ENCODE measurements around the gene AKAP17A.
A peak's percentile ranks its signal among the peaks of the same experiment; 100 is the strongest.
"Not testable (repeated sequence)": the region's sequence is repeated elsewhere in the genome, so short reads cannot be mapped to it uniquely, and the experiment has no call there.

The AKAP17A gene, protein sequence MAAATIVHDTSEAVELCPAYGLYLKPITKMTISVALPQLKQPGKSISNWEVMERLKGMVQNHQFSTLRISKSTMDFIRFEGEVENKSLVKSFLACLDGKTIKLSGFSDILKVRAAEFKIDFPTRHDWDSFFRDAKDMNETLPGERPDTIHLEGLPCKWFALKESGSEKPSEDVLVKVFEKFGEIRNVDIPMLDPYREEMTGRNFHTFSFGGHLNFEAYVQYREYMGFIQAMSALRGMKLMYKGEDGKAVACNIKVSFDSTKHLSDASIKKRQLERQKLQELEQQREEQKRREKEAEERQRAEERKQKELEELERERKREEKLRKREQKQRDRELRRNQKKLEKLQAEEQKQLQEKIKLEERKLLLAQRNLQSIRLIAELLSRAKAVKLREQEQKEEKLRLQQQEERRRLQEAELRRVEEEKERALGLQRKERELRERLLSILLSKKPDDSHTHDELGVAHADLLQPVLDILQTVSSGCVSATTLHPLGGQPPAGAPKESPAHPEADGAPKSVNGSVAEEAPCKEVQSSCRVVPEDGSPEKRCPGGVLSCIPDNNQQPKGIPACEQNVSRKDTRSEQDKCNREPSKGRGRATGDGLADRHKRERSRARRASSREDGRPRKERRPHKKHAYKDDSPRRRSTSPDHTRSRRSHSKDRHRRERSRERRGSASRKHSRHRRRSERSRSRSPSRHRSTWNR

DNA sequence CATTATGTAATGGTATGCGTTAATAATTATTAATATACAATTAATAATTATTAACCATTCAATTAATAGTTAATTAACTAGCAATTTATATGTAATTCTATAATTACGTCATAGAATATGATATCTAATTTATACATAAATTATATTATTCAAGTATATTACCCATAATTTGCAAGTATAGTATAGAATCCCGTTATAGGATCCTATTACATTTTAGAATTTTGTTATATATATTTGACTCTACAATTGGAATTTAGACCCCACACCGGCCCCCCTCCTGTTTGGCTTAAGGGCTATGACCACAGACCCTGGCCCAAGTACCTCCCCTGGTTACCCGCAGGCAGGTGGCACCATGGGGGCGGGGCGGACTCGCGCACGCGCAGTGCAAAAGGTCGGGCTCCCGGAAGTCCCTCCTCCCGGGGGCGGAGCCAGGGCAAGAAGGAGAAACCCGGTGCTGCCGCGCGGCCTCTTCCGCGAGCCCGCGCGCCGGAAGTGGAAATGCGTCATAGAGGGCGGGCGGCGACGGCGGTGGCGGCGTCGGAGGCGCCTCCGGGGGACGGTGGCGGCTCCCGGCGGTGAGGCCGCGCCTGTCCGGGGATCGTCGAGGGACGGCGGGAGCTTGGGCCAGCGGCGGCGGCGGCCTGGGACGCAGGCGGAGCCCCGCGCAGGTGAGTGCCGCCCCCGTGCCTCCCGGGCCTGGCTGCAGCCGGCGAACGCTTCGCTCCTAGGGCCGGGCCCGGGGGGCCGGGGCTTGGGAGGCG is at the start of gene AKAP17A:
Gene AKAP17A (plus strand): TSS at position 503 of the 761 bp plus-strand sequence. CDS start 1,859 bp downstream, outside the sequence.
- peak; percentile 88 for DNase-seq

DNA sequence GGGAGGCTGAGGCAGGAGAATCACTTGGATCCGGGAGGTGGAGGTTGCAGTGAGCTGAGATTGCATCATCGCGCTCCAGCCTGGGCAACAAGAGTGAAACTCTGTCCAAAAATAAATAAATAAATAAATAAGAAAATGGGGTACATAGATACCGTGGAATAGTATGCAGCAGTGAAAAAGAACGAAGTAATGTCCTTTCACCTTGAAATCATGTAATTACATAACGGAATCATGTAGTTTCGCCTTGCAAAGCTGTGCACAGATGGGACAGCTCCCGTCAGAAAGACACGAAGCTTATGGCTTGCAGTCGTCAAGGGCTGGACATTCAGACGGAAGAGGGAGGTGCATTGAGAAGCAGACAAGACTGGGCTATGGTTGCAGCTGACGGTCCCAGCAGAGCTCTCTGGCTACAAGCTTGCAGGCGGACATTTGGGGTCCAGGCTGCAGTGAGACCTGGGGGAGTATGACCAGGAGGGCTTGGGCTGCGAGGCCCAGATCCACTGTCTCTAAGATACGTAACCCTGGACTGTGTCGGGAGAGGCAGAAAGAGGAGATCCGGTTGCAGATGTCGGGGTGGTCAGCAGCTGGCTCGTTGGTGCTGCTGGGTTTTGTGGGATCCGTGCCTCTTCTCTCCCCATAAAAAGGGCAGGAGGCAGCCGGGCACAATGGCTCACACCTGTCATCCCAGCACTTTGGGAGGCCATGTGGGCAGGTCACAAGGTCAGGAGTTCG is 48.2 kb upstream of the AKAP17A start:
- DNase-seq, result no peak

DNA sequence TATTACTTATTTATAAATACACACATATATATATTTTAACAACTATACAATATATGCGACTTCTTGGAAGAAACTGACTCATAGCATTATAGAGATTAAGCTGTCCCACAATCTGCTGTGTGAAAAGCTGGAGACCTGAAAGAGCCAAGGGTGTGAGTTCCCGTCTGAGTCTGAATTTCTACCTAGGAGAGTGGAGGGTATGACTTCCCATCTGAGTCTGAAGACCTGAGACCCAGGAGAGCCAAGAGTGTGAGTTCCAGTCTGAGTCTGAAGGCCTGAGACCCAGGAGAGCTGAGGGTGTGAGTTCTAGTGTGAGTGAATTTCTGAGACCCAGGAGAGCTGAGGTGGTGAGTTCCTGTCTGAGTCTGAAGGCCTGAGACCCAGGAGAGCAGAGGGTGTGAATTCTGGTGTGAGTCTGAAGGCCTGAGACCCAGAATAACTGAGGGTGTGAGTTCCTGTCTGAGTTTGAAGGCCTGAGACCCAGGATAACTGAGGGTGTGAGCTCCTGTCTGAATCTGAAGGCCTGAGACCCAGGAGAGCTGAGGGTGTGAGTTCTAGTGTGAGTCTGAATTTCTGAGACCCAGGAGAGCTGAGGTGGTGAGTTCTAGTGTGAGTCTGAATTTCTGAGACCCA is 45.5 kb upstream of the AKAP17A start:
- DNase-seq, result no peak

DNA sequence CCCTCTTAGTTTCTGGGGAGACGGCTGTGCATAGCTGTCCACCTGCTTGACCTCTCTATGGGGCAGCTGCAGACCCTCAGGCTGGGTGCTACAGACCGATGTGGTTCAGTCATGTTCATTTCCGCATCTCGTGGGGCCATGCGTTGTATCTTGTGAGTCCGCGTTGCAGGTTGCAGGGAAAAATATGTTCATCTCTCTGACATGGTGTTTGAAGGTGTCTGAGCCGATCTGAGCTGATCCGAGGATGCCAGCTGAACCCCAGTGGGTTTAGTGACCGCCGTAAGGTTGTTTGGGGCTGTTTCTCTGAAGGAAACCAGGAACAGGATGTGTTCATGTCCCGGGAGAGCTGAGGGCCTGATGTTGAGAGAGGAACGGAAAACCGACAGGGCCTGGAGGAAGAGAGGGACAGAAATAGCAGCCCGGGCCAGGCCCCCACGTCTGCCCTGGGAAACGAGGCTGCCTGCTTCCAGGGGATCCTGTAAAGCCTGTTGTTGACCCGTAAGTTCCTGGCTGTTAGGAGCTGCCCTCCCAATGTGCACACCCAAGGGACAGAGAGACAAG is 44.6 kb upstream of the AKAP17A start:
- DNase-seq, result no peak

DNA sequence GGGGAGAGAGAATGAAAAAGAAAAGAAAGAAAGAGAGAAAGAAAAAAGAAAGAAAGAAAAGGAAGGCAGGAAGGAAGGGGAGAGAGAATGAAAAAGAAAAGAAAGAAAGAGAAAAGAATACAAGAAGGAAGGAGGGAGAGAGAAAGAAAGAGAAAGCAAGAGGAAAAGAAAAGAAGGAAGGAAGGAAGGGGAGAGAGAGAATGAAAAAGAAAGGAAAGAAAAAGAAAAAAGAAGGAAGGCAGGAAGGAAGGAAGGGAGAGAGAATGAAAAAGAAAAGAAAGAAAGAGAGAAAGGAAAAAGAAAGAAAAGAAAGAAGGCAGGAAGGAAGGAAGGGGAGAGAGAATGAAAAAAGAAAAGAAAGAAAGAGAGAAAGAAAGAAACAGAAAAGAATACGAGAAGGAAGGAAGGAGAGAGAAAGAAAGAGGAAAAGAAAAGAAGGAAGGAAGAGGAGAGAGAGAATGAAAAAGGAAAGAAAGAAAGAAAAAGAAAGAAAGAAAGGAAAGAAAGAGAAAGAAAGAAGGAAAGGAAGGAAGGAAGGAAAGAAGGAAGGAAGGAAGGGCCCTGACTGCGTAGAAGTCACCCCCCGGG is 39.4 kb upstream of the AKAP17A start:
- no peak for DNase-seq

DNA sequence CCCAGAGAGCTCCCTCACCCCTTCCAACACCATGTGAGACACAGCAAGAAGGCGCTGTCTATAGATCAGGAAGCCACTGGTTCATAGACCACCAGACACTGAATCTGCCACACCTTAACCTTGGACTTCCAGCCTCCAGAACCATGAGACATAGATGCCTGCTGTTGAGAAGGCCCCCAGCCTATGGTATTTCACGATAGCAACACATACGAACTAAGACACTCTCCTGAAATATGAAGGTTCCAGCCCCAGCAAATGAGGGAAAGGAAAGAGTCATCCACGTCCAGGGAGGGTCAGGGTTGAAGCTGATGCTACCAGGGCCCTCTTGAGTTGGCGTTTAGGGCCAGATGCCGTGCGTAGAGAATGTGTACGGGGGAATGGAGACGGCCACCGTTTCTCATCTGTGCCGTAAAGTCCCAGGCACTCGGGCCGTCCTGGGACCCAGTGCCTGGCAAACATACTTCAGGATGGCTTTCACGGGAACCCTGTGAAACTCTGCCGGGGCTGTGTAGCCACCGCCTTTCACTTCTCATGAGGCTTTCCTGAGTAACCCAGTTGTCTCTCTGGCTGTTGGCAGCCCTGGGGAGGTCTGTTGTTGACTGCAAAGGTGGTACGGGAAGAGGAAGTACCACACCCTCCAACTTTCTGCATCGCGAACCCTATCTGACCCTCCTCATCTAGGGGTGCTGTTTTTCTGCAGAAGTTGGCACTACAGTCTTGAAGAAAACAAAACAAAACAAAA is 36.8 kb upstream of the AKAP17A start:
- DNase-seq, result no peak

DNA sequence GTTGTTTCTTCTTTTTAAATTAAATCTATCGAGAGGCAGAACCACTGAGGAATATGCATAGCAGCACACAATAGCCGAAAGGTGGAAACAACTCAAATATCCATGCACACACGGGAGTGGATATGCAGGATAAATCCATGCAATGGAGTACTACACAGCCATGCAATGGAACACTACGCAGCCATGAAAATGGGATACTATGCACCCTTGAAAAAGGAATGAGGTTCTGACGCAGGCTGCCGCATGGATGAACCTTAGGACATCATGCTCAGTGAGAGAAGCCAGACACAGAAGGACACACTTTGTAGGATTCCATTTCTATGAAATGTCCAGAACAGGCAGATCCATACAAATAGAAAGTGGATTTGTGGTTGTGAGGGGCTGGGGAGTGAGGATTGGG is 36.0 kb upstream of the AKAP17A start:
- DNase-seq, result no peak

DNA sequence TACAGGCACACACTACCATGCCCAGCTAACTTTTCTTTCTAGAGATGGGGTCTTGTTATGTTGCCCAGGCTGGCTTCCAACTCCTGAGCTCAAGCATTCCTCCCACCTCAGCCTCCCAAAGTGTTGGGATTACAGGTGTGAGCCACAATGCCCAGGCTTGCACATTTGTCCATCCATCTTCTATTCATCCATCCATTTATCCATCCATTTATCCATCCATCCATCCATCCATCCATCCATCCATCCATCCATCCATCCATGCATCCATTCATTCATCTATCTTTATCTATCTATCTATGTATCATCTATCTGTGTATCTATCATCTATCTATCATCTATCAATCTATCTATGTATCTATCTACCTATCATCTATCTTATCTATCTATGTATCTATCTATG is 34.0 kb upstream of the AKAP17A start:
- DNase-seq, result not testable (repeated sequence)

DNA sequence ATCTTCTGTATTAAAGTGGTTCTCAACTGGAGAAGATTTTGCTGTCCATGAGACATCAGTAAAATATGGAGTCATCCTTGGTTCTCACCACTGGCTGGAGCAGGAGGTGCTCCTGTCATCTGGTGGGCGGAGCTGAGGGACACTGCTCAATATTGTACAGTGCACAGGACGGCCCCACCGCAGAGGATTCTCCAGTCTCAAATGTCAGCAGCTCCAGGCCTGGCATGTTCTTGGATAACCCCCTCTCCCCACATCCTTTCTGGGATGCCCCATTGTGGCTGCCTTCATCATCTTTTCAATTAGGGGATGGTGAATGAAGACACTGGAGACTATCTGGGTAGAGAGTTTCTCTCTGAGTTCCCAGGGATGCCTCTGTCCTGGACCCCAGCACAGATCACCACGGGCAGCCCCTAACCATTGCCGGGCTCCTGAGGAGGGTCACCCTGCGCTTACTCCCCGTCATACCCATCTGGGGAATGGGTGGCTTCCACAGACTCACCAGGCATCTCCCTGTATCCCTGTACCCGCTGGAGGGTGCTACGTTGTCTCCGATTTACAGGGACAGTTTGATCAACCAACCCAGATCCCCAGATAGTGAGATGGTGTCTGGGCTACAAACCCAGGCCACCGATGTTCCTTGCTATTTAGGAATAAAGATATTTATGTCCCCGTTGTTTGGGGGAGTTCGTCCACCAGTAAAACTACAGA is 32.5 kb upstream of the AKAP17A start:
- DNase-seq, result no peak

DNA sequence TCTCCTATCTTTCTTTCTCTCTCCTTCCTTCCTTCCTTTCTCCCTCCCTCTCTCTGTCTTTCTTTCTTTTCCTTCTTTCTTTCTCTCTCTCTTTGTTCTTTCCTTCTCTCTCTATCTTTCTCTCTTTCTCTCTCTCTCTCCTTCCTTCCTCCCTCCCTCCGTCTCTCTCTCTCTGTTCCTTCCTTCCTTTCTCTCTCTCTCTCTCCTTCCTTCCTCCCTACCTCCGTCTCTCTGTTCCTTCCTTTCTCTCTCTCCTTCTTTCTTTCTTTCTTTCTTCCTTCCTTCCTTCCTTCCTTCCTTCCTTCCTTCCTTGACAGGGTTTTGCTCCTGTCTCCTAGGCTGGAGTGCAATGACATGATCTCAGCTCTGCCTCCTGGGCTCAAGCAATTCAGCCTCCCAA is 30.2 kb upstream of the AKAP17A start:
- no peak for DNase-seq

DNA sequence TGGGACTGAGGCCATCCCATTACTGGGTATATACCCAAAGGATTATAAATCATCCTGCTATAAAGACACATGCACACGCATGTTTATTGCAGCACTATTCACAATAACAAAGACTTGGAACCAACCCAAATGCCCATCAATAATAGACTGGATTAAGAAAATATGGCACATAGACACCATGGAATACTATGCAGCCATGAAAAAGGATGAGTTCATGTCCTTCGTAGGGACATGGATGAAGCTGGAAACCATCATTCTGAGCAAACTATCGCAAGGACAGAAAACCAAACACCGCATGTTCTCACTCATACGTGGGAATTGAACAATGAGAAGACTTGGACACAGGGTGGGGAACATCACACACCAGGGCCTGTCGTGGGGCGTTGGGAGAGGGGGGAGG is 27.3 kb upstream of the AKAP17A start:
- DNase-seq, result not testable (repeated sequence)

DNA sequence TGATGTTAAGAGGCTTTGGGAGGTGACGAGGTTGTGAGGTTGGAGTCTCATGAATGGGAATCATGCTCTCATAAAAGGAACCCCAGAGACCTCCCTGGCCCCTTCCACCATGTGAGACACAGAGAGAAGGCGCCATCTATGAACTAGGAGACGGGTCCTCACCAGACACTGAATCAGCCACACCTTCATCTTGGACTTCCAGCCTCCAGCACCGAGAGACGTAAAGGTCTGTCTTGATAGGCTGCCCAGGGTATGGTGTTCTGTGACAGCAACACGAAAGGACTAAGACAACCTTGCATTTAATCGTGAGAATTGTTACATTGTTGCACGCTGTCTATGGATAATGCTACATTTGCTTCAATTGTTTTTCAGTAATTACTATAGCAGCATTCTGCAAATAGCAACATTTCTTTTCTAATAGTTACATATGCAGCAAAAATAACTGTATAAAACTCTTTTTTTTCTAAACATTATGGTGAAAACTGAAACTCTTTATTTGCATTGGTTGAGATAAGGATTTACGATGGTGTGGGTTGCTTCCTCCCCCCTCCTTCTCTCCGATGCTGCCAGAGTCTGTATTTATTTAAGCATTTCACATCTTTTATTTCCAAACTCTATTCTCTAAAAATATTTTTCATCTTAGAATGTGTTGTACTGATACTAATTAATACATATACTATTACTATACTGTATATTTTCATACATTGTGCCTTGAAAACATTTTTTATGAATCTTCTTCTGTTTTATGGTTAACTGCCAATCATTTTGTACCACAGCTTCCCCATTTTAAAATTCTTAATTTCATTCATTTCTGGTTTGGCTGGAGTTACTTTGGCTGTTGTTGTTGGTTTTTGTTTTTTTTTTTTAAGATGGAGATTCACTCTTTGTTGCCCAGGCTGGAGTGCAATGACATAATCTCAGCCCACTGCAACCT is 26.4 kb upstream of the AKAP17A start:
- no peak for DNase-seq

DNA sequence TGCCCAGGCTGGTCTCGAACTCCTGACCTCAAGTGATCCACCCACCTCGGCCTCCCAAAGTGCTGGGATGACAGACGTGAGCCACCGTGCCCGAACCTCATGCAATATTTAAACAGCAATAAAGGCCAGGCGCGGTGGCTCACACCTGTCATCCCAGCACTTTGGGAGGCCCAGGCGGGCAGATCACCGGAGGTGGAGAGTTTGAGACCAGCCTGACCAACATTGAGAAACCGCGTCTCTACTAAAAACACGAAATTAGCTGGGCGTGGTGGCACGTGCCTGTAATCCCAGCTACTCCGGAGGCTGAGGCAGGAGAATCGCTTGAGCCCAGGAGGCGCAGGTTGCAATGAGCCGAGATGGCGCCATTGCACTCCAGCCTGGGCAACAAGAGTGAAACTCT is 17.2 kb upstream of the AKAP17A start:
- not testable (repeated sequence) for DNase-seq

DNA sequence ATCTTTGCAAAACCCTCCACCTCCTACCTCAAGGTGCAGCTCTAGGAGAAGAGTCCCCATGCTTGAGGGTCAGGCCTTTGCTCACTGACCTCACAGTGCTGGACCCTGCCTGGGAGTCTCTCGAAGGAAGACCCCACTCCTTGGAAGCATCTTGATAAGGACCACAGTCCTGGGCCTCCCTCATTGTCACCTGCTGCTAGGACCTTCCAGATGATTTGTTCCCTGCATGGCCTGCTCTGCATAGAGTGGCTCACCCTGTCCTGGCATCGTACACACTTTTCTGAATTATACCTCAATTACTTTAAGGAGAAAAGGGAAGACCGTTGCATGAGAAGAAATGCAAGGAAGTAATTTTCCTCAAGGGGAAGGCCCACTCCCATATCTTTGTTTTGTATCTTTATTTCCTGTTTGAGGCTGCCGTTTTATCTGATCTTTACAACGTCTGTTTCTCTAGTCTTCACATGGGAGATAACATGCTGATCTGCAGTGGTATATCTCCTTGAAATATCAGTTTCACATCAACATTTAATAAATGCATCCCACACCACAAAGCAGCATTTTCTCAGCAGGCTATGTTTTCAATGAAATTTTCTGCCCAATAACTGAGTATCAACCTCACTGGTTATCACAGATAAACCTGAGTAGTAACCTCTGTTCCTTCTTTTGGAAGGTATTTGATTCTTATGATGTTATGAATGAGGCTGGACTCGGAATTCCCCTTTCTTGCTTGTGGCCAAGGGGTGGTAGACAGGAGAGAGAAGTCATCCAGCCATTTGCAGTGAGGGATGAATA is 15.0 kb upstream of the AKAP17A start:
- DNase-seq, result no peak

DNA sequence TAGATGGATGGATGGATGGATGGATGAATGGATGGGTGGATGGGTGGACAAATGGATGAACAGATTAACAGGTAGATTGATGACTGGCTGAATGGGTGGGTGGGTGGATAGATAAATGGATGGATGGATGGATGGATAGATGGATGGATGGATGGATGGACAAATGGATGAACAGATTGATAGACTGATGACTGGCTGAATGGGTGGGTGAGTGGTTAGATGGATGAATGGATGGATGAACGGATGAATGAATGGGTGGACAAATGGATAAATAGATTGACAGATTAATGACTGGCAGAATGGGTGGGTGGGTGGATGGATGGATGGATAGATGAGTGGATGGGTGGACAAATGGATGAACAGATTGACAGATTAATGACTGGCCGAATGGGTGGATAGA is 13.6 kb upstream of the AKAP17A start:
- no peak for DNase-seq

DNA sequence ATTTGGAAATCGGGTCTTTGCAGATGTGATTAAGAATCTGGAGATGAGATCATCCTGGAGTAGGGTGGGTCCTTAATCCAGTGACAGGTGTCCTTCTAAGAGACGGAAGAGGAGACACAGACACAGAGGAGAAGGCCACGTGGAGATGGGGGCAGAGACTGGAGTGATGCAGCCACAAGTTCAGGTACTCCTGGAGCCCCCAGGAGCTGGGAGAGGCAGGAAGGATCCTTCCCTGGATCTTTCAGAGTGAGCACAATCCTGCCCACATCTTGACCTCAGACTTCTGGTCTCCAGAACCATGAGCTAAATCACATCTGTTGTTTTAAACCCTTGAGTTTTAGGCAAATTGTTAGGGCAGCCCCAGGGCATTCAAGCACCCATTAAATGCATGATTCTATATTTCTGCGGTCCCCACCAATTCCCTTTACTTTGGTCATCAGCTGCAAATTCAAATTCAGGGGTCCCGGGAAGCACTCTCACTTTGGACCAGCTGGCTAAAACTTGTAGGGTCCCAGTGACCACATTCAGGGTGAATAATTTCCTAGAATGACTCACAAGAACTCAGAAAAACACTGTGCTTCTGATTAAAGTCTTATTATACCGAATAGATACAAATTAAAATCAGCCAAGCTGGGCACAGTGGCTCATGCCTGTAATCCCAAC is 12.8 kb upstream of the AKAP17A start:
- DNase-seq, result no peak

DNA sequence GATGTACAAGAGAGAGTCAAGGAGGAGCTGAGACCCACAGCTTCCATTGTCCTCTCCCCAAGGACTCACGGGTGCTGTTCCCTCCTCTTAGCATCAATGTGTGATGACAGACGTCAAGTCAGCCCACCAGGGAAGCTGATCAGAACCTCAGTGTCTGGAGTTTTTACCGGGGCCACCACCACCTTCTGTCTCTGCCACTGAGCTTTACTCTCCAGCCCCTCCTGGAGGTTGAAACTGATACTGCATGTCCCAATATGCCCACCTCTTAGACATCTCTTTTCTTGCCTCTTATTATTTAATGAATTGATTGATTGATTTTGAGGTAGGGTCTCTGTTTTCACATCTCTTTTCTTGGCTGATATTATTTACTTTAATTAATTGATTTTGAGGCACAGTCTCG is 10.3 kb upstream of the AKAP17A start:
- no peak for DNase-seq
